MM.1S (cell line): ENCODE measurements around the gene CHSY1.

Experiments used
- CTCF ChIP-seq: fragments of 300-600 bp; sonication (generic); IDR thresholded peaks from 2 replicates; pipeline ENCODE4 v1.5.1; 2016; ENCODE audit warnings: antibody characterized with exemption, low read length, mixed read lengths
- EZH2 ChIP-seq: fragments of 300-600 bp; sonication (generic); optimal IDR thresholded peaks from 2 replicates; pipeline ENCODE3; 2017; ENCODE audit warnings: low read depth, mild to moderate bottlenecking, antibody characterized with exemption, low read length, mixed read lengths

DNA sequence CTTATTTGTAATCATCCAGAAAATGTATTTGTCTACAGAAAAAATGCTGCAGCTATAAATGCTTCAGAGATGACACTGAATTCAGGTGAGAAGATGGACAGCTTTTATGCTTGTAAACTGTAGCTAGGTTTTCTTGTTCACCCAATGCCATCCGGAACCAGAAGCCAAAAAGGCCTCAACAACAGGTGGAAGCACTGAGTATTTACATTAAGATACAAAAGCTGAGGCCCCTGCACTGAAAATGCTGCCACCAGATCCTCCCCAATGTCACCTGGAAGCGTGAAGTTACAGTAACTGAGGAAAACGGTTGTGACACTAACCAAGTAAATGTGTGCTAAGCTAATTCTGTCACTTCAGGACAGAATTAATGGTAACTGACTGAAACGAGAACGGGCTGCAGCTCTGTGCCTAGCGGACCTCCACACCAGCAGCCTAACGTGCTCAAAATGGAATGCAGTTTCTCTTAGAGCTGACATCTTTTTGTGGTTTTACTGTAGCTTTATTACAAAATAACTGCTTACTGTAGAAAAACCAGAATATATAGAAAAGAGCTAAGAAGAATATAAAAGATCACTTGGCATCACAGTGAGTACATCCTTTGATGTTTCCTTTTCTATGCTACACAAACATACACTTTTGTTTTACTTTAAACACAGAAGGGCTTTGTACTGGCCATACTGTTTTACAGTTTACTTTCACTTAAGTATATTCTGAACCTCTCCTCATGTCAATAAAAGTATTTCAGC lies 7.6 kb downstream of the CHSY1 start:
- TF ChIP-seq CTCF (no peak), EZH2 (no peak)
